HepG2 (cell line): ENCODE measurements around the gene CSNK1D. TPM values are rescaled to one million over a fixed set of nuclear protein-coding genes. Genes with fewer than 3 reads are reported as not detected.

Source experiments
- BHLHE40 ChIP-seq: IDR thresholded peaks from 2 replicates; pipeline ENCODE4 v1.6.1; 2011; ENCODE audit warnings: low read length, improper control_type of control experiment
- EZH2 ChIP-seq: conservative IDR thresholded peaks from 2 replicates; pipeline ENCODE4 v1.6.1; 2012; ENCODE audit warnings: mild to moderate bottlenecking, low read depth, low read length, moderate library complexity
- HNRNPLL ChIP-seq: fragments of 200-400 bp; formaldehyde crosslinking; IDR thresholded peaks from 2 replicates; pipeline ENCODE4 v1.6.1; 2017; ENCODE audit warnings: mild to moderate bottlenecking, low read depth, low read length; ENCODE audit not compliant: poor library complexity, severe bottlenecking
- MXI1 ChIP-seq: IDR thresholded peaks from 3 replicates; pipeline ENCODE4 v1.6.1; 2012; ENCODE audit warnings: low read depth, low read length, inconsistent platforms, borderline replicate concordance
- ZFP90 ChIP-seq: sonication (generic); formaldehyde crosslinking; IDR thresholded peaks from 2 replicates; pipeline ENCODE4 v1.8.0; 2022; ENCODE audit warnings: missing genetic modification reagents, mild to moderate bottlenecking, inconsistent platforms, borderline replicate concordance
- ZKSCAN1 ChIP-seq: fragments of 150-350 bp; IDR thresholded peaks from 2 replicates; pipeline ENCODE4 v1.6.1; 2014; ENCODE audit warnings: low read length
- ZNF383 ChIP-seq: sonication (generic); formaldehyde crosslinking; IDR thresholded peaks from 2 replicates; pipeline ENCODE4 v1.4.0; 2020; ENCODE audit warnings: missing genetic modification reagents, mild to moderate bottlenecking, borderline replicate concordance
- ZNF431 ChIP-seq: sonication (generic); formaldehyde crosslinking; IDR thresholded peaks from 2 replicates; pipeline ENCODE4 v1.9.0; 2022; ENCODE audit warnings: missing genetic modification reagents, low read depth, mild to moderate bottlenecking, borderline replicate concordance
- ZNF629 ChIP-seq: sonication (generic); formaldehyde crosslinking; conservative IDR thresholded peaks from 2 replicates; pipeline ENCODE4 v1.5.0; 2020; ENCODE audit warnings: missing genetic modification reagents
- ZNF777 ChIP-seq: sonication (generic); formaldehyde crosslinking; IDR thresholded peaks from 2 replicates; pipeline ENCODE4 v1.4.0; 2020; ENCODE audit warnings: missing genetic modification reagents
- ZNF788 ChIP-seq: sonication (generic); formaldehyde crosslinking; IDR thresholded peaks from 2 replicates; pipeline ENCODE4 v1.5.0; 2020; ENCODE audit warnings: mild to moderate bottlenecking, missing genetic modification reagents, borderline replicate concordance
- ZNF841 ChIP-seq: sonication (generic); formaldehyde crosslinking; IDR thresholded peaks from 2 replicates; pipeline ENCODE4 v1.8.1; 2023; ENCODE audit warnings: missing genetic modification reagents, borderline replicate concordance
- ZSCAN21 ChIP-seq: sonication (generic); formaldehyde crosslinking; IDR thresholded peaks from 2 replicates; pipeline ENCODE4 v1.8.0; 2022; ENCODE audit warnings: mild to moderate bottlenecking, missing genetic modification reagents, moderate library complexity, borderline replicate concordance
- ZSCAN29 ChIP-seq: sonication (generic); formaldehyde crosslinking; conservative IDR thresholded peaks from 2 replicates; pipeline ENCODE4 v1.4.0; 2020; ENCODE audit warnings: mild to moderate bottlenecking, missing genetic modification reagents
- polyA plus RNA-seq, 8 experiments: library from polyadenylated mRNA; depleted of rRNA in 3 of 8; stranded (reverse) in 7 of 8; unstranded in 1 of 8; fragments of >200 nt; fragmentation: Illumina TruSeq in 4 of 8; extraction: Trizol in 4 of 8; gene quantifications; 2 replicates each; pipeline versions ENCODE4 v1.2.1 to v1.2.3, GENCODE V29; 2011 to 2016; ENCODE audit warnings: low read depth in 4 of 8, missing spikeins in 1 of 8, mixed read lengths in 1 of 8; ENCODE audit not compliant: insufficient read depth in 1 of 8
- total RNA-seq, 5 experiments: library from RNA; depleted of rRNA; stranded (reverse); fragments of >200 nt; fragmentation: Illumina TruSeq; extraction: Trizol; gene quantifications; 2 replicates each; pipeline ENCODE4 v1.2.3, GENCODE V29; 2016; ENCODE audit warnings: low read depth in 1 of 5
- TF ChIP-seq, protein P1 (sequence below): sonication (generic); formaldehyde crosslinking; IDR thresholded peaks from 2 replicates; pipeline ENCODE4 v1.8.0; 2022; ENCODE audit warnings: mild to moderate bottlenecking, missing genetic modification reagents
- TF ChIP-seq, protein P2 (sequence below): sonication (generic); formaldehyde crosslinking; IDR thresholded peaks from 2 replicates; pipeline ENCODE4 v1.5.0; 2020; ENCODE audit warnings: missing genetic modification reagents, mild to moderate bottlenecking, borderline replicate concordance
- TF ChIP-seq, protein P3 (sequence below): sonication (generic); formaldehyde crosslinking; IDR thresholded peaks from 2 replicates; pipeline ENCODE4 v1.5.0; 2020; ENCODE audit warnings: mild to moderate bottlenecking, missing genetic modification reagents, moderate library complexity
- TF ChIP-seq, protein P4 (sequence below): IDR thresholded peaks from 2 replicates; pipeline ENCODE4 v1.6.1; 2016; ENCODE audit warnings: missing compliant biosample characterization, missing genetic modification reagents, borderline replicate concordance
- TF ChIP-seq, protein P5 (sequence below): sonication (generic); formaldehyde crosslinking; IDR thresholded peaks from 2 replicates; pipeline ENCODE4 v1.8.1; 2022; ENCODE audit warnings: low read depth, mild to moderate bottlenecking, missing genetic modification reagents

Gene CSNK1D
- total and polyA plus RNA-seq, 2 of the 13 experiments (the other 11 are each of a cell fraction or from before 2014, with no cell fraction given): 31.5 to 128 TPM

DNA sequence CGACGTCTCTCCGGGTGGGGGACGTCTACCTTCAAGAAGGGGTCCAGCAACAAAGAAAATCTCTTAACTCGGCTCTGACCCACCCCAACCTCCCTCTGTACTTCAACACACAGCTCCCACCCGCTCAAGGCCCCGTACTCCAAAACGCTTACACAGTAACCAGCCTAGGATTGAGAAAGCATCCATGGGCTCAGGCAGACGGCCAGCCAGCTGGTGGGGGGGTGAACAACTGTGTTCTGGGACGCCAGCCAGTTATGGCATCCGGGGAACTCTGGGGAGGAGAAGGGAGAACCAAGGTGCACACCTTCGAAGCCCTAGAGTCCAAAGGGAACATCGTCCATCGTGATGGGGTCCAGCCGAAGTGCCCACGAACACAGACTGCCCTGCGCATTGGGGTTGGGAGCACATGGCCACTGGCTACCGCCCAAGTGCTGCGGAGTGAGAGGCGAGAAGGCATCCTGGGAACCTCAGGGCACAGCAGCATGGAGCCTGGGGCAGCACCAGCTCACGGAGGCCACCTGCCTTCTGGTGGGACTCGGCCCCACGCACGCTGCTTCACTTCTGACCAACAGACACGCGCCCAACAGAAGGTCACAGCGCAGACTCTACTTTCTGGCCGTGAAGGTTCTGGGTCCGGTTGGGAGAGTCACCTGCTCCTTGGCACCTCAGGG lies 30.4 kb downstream of the CSNK1D start (continued):
- TF ChIP-seq, protein P1, sequence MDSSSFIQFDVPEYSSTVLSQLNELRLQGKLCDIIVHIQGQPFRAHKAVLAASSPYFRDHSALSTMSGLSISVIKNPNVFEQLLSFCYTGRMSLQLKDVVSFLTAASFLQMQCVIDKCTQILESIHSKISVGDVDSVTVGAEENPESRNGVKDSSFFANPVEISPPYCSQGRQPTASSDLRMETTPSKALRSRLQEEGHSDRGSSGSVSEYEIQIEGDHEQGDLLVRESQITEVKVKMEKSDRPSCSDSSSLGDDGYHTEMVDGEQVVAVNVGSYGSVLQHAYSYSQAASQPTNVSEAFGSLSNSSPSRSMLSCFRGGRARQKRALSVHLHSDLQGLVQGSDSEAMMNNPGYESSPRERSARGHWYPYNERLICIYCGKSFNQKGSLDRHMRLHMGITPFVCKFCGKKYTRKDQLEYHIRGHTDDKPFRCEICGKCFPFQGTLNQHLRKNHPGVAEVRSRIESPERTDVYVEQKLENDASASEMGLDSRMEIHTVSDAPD (CRISPR knock-in tag): peak; percentile 87; the same call in 1 of the 2 replicates
- no peak for TF ChIP-seq BHLHE40
- TF ChIP-seq MXI1: no peak
- TF ChIP-seq, protein P2, sequence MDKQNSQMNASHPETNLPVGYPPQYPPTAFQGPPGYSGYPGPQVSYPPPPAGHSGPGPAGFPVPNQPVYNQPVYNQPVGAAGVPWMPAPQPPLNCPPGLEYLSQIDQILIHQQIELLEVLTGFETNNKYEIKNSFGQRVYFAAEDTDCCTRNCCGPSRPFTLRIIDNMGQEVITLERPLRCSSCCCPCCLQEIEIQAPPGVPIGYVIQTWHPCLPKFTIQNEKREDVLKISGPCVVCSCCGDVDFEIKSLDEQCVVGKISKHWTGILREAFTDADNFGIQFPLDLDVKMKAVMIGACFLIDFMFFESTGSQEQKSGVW (CRISPR knock-in tag): no peak
- TF ChIP-seq, protein P3, sequence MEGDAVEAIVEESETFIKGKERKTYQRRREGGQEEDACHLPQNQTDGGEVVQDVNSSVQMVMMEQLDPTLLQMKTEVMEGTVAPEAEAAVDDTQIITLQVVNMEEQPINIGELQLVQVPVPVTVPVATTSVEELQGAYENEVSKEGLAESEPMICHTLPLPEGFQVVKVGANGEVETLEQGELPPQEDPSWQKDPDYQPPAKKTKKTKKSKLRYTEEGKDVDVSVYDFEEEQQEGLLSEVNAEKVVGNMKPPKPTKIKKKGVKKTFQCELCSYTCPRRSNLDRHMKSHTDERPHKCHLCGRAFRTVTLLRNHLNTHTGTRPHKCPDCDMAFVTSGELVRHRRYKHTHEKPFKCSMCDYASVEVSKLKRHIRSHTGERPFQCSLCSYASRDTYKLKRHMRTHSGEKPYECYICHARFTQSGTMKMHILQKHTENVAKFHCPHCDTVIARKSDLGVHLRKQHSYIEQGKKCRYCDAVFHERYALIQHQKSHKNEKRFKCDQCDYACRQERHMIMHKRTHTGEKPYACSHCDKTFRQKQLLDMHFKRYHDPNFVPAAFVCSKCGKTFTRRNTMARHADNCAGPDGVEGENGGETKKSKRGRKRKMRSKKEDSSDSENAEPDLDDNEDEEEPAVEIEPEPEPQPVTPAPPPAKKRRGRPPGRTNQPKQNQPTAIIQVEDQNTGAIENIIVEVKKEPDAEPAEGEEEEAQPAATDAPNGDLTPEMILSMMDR: 0 out of 2 replicates have a peak, but pooled peaks have one; percentile 10
- TF ChIP-seq, protein P4, sequence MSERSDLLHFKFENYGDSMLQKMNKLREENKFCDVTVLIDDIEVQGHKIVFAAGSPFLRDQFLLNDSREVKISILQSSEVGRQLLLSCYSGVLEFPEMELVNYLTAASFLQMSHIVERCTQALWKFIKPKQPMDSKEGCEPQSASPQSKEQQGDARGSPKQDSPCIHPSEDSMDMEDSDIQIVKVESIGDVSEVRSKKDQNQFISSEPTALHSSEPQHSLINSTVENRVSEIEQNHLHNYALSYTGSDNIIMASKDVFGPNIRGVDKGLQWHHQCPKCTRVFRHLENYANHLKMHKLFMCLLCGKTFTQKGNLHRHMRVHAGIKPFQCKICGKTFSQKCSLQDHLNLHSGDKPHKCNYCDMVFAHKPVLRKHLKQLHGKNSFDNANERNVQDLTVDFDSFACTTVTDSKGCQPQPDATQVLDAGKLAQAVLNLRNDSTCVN (CRISPR knock-in tag): no peak
- no peak for TF ChIP-seq ZFP90
- TF ChIP-seq ZNF788 (CRISPR knock-in tag): peak; percentile 81; the same call in 1 of the 2 replicates
- TF ChIP-seq ZNF629: no peak
- TF ChIP-seq, protein P5, sequence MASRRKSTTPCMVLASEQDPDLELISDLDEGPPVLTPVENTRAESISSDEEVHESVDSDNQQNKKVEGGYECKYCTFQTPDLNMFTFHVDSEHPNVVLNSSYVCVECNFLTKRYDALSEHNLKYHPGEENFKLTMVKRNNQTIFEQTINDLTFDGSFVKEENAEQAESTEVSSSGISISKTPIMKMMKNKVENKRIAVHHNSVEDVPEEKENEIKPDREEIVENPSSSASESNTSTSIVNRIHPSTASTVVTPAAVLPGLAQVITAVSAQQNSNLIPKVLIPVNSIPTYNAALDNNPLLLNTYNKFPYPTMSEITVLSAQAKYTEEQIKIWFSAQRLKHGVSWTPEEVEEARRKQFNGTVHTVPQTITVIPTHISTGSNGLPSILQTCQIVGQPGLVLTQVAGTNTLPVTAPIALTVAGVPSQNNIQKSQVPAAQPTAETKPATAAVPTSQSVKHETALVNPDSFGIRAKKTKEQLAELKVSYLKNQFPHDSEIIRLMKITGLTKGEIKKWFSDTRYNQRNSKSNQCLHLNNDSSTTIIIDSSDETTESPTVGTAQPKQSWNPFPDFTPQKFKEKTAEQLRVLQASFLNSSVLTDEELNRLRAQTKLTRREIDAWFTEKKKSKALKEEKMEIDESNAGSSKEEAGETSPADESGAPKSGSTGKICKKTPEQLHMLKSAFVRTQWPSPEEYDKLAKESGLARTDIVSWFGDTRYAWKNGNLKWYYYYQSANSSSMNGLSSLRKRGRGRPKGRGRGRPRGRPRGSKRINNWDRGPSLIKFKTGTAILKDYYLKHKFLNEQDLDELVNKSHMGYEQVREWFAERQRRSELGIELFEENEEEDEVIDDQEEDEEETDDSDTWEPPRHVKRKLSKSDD (CRISPR knock-in tag): no peak
- TF ChIP-seq ZSCAN29 (CRISPR knock-in tag): no peak
- TF ChIP-seq ZNF383 (CRISPR knock-in tag): no peak
- no peak; the same call in 1 of the 2 replicates for TF ChIP-seq ZSCAN21 (CRISPR knock-in tag)
- no peak for TF ChIP-seq ZNF841
- TF ChIP-seq EZH2: no peak
- TF ChIP-seq ZNF431: no peak
- TF ChIP-seq HNRNPLL: peak; percentile 20
- no peak; the same call in 1 of the 2 replicates for TF ChIP-seq ZKSCAN1
- TF ChIP-seq ZNF777 (CRISPR knock-in tag): 0 out of 2 replicates have a peak, but pooled peaks have one; percentile 19
